ENCODE results near the gene ZBTB8A. TPM values are rescaled to one million over a fixed set of nuclear protein-coding genes. Genes with fewer than 3 reads are reported as not detected.

Gene ZBTB8A
- total RNA-seq, 1 experiment from 2014 or later = 3.5 TPM

DNA sequence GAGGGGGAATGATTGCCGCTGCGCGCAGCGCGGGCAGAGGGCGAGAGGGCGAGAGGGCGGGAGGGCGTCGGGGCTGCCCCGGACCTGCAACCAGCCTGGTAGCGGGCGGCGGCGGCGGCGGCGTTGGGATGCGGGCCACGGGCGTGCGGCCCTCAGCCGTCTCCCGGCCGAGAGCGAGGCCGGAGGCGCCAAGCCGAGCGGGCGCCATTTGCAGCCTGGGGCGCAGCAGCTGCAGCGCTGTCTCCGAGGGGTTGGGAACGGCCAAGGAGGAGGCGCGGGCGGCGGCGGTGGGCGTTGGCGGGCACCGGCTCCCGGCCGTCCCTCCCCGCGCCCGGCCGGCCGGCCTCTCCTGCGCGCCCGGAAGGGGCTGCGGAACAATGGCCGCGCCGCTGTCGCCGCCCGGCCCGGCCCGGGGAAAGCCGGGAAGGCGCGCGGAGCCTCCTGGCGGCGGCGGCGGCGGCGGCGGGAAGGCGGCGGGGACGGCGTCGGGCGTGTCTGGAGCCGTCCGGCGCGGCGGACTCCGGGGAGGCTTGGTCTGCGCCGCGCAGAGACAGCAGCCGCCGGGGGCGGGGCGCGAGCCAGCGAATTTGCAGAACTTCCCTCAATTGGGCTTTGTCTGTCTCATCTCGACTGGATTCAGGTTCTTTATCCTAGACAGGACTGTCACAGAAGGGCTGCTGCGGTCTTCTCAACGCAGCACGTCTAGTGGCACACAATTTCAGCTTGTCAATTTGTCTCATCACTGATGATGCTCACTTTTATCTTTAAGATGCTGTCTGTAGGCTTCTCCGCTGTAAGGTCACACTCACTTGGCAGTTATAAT lies 38.6 kb upstream of the ZBTB8A start:
- no peaks in the 10 kb centered on the region for H3K9me2 ChIP-seq (replicated peaks; ENCODE audit: low read length)
- no peaks in the 10 kb centered on the region for H3K27me3 ChIP-seq (ENCODE audit: low read length)
- H3K4me1 ChIP-seq (ENCODE audit: insufficient read depth, low read length) = no peaks in the 10 kb centered on the region
- no peaks in the 10 kb centered on the region for H3K9me3 ChIP-seq (ENCODE audit: low read length)
- no peaks in the 10 kb centered on the region for H3F3A ChIP-seq (ENCODE audit: low read length, unreplicated experiment)
- TF ChIP-seq, protein P1, sequence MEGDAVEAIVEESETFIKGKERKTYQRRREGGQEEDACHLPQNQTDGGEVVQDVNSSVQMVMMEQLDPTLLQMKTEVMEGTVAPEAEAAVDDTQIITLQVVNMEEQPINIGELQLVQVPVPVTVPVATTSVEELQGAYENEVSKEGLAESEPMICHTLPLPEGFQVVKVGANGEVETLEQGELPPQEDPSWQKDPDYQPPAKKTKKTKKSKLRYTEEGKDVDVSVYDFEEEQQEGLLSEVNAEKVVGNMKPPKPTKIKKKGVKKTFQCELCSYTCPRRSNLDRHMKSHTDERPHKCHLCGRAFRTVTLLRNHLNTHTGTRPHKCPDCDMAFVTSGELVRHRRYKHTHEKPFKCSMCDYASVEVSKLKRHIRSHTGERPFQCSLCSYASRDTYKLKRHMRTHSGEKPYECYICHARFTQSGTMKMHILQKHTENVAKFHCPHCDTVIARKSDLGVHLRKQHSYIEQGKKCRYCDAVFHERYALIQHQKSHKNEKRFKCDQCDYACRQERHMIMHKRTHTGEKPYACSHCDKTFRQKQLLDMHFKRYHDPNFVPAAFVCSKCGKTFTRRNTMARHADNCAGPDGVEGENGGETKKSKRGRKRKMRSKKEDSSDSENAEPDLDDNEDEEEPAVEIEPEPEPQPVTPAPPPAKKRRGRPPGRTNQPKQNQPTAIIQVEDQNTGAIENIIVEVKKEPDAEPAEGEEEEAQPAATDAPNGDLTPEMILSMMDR (conservative IDR thresholded peaks at IDR 0.05; ENCODE audit: low read depth, low read length) = no peak
- no peak for TF ChIP-seq EZH2 (IDR thresholded peaks at IDR 0.05; ENCODE audit: low read length, unreplicated experiment)
- ChIA-PET POLR2A (ENCODE audit: unreplicated experiment) (no interaction called here), CTCF (no interaction called here)
- DNase-seq (peak; percentile 68), ATAC-seq (peak; percentile 93)
- intact Hi-C loops (cut with micrococcal nuclease) = loop anchor here (1.0 kb wide), 1 partner anchor 52 kb away; no protein-coding TSS in a partner anchor
- no peaks in the 10 kb centered on the region for H4K20me1 ChIP-seq (ENCODE audit: low read length)
- no peaks in the 10 kb centered on the region for H3K79me2 ChIP-seq (ENCODE audit: low read length)
- peak overlapping the region; percentile 84 for H3K9ac ChIP-seq (ENCODE audit: low read length)
- H3K27ac ChIP-seq (ENCODE audit: low read length) = peak overlapping the region; percentile 51
- peak overlapping the region; percentile 85 for H3K4me2 ChIP-seq (ENCODE audit: low read length)
- peak overlapping the region; percentile 86 for H2AFZ ChIP-seq (ENCODE audit: low read length)
- H3K4me3 ChIP-seq (ENCODE audit: low read length) = peak overlapping the region; percentile 82
- BruUV-seq (replicated peaks) = no TSS peak
- H3K36me3 ChIP-seq (ENCODE audit: low read depth, low read length) = no peaks in the 10 kb centered on the region

DNA sequence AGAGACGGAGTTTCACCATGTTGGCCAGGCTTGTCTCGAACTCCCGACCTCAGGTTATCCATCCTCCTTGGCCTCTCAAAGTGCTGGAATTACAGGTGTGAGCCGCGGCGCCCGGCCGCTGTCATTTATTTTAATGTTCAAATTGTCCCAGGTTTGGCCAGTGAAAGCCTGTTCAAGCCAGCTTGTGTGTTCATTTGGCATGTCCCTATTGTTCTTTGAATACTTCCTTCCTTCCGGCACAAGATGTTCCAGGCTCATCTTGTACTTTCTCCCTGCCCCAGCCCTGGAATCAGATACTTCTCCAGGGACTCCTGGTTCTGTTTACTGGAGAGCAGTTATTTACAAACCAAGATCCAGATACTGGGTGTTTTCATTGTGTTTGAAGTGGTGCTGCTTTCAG lies 37.4 kb upstream of the ZBTB8A start:
- Histone ChIP-seq H3K27me3 (ENCODE audit: low read length) (no peaks in the 10 kb centered on the region), H2AFZ (ENCODE audit: low read length) (no peak overlapping the region), H4K20me1 (ENCODE audit: low read length) (no peaks in the 10 kb centered on the region), H3K9me3 (ENCODE audit: low read length) (no peaks in the 10 kb centered on the region), H3K4me2 (ENCODE audit: low read length) (no peak overlapping the region), H3K36me3 (ENCODE audit: low read depth, low read length) (no peaks in the 10 kb centered on the region), H3K9ac (ENCODE audit: low read length) (no peak overlapping the region), H3K4me3 (ENCODE audit: low read length) (no peak overlapping the region), H3K27ac (ENCODE audit: low read length) (no peak overlapping the region), H3F3A (ENCODE audit: low read length, unreplicated experiment) (no peaks in the 10 kb centered on the region), H3K9me2 (replicated peaks; ENCODE audit: low read length) (no peaks in the 10 kb centered on the region), H3K4me1 (ENCODE audit: insufficient read depth, low read length) (no peaks in the 10 kb centered on the region), H3K79me2 (ENCODE audit: low read length) (no peaks in the 10 kb centered on the region)
- TF ChIP-seq EZH2phosphoT487 (IDR thresholded peaks at IDR 0.05; ENCODE audit: borderline replicate concordance, low read length) (no peak), EZH2 (IDR thresholded peaks at IDR 0.05; ENCODE audit: low read length, unreplicated experiment) (no peak)
- TF ChIP-seq, protein P1 (conservative IDR thresholded peaks at IDR 0.05; ENCODE audit: low read depth, low read length) = no peak
- intact Hi-C loops (cut with micrococcal nuclease) = loop anchor here (1.0 kb wide), 1 partner anchor 54 kb away; no protein-coding TSS in a partner anchor
- DNase-seq (no peak), ATAC-seq (no peak)
- no TSS peak for BruUV-seq (replicated peaks)
- ChIA-PET CTCF (no interaction called here), POLR2A (ENCODE audit: unreplicated experiment) (no interaction called here)

- CTCF ChIA-PET = no interaction called here
- no peaks in the 10 kb centered on the region for H3K9me2 ChIP-seq (replicated peaks; ENCODE audit: low read length)
- ATAC-seq (no peak), DNase-seq (no peak)
- TF ChIP-seq EZH2phosphoT487 (IDR thresholded peaks at IDR 0.05; ENCODE audit: borderline replicate concordance, low read length) = no peak
- no peak for TF ChIP-seq EZH2 (IDR thresholded peaks at IDR 0.05; ENCODE audit: low read length, unreplicated experiment)
- TF ChIP-seq, protein P1 (conservative IDR thresholded peaks at IDR 0.05; ENCODE audit: low read depth, low read length) = no peak
- H3K27ac ChIP-seq (ENCODE audit: low read length) = no peak overlapping the region
- H3K4me2 ChIP-seq (ENCODE audit: low read length) = no peak overlapping the region
- BruUV-seq (replicated peaks) = no TSS peak
- no peaks in the 10 kb centered on the region for H3F3A ChIP-seq (ENCODE audit: low read length, unreplicated experiment)
- no peaks in the 10 kb centered on the region for H3K4me1 ChIP-seq (ENCODE audit: insufficient read depth, low read length)
- intact Hi-C loops (cut with micrococcal nuclease) = no loop called here
- no peak overlapping the region for H2AFZ ChIP-seq (ENCODE audit: low read length)
- H3K27me3 ChIP-seq (ENCODE audit: low read length) = no peaks in the 10 kb centered on the region
- H3K79me2 ChIP-seq (ENCODE audit: low read length) = no peaks in the 10 kb centered on the region
- H3K9ac ChIP-seq (ENCODE audit: low read length) = no peak overlapping the region
- no peaks in the 10 kb centered on the region for H4K20me1 ChIP-seq (ENCODE audit: low read length)
- H3K9me3 ChIP-seq (ENCODE audit: low read length) = no peaks in the 10 kb centered on the region
- no peaks in the 10 kb centered on the region for H3K36me3 ChIP-seq (ENCODE audit: low read depth, low read length)
- POLR2A ChIA-PET (ENCODE audit: unreplicated experiment) = no interaction called here
- H3K4me3 ChIP-seq (ENCODE audit: low read length) = no peak overlapping the region
These were observed 36.1 kb upstream of the ZBTB8A start for GRCh38 chr1:32503153-32503552.
